ENCODE results near the gene PARP12. TPM values are rescaled to one million over a fixed set of nuclear protein-coding genes. Genes with fewer than 3 reads are reported as not detected.

Gene PARP12
- total and polyA plus RNA-seq, 9 of the 15 experiments (the other 6 are each of a cell fraction or from before 2014, with no cell fraction given): 4.6 to 40.4 (median 23.5) TPM

DNA sequence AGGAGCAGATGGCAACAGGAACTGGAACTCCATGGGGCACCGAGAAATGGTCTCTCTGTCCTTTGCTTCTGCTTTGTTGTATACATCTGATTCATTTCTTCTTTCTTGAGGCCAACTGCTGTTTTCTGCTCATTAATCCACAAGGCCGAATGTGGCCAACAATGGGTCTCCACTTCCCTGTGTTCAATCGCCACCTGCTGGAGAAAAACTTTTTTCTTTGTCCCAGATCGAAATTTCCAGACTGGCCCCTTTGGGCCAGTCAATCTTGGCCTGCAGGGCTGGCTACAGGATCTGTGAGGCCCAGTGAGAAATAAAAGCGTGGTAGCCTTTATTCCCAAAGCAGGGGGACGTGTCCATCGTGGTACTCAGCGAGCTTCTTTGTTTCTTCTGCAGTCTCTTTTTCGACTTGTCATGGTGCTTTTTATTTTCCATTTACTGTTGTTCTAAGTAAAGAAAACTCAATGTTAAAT lies 58.8 kb downstream of the PARP12 start (continued):
- 0 out of 2 replicates have a peak, but pooled peaks have one; percentile 51 for TF ChIP-seq ZBTB49 (CRISPR knock-in tag; IDR thresholded peaks at IDR 0.05; ENCODE audit: borderline replicate concordance)
- TF ChIP-seq ARID2 (IDR thresholded peaks at IDR 0.05): peak; percentile 72; the same call in 1 of the 2 replicates
- TF ChIP-seq PPARD (CRISPR knock-in tag; IDR thresholded peaks at IDR 0.05): no peak
- TF ChIP-seq KLF16 (IDR thresholded peaks at IDR 0.05): no peak
- no peak for TF ChIP-seq FOXK2 (conservative IDR thresholded peaks at IDR 0.05 in 1 of 2, IDR thresholded peaks at IDR 0.05 in 1 of 2; ENCODE audit: low read depth in 2 of 2)
- no peak for TF ChIP-seq SIRT6 (IDR thresholded peaks at IDR 0.05; ENCODE audit: low read depth, low read length)
- peak; percentile 13 to 63; a peak in 1 of 4 replicates for TF ChIP-seq MAZ (CRISPR knock-in tag; conservative IDR thresholded peaks at IDR 0.05 in 1 of 2, IDR thresholded peaks at IDR 0.05 in 1 of 2)
- no peak for TF ChIP-seq HMGXB4 (CRISPR knock-in tag; IDR thresholded peaks at IDR 0.05)
- no peak for TF ChIP-seq CREB3L1 (IDR thresholded peaks at IDR 0.05; ENCODE audit: borderline replicate concordance, low read depth)
- TF ChIP-seq, protein P1, sequence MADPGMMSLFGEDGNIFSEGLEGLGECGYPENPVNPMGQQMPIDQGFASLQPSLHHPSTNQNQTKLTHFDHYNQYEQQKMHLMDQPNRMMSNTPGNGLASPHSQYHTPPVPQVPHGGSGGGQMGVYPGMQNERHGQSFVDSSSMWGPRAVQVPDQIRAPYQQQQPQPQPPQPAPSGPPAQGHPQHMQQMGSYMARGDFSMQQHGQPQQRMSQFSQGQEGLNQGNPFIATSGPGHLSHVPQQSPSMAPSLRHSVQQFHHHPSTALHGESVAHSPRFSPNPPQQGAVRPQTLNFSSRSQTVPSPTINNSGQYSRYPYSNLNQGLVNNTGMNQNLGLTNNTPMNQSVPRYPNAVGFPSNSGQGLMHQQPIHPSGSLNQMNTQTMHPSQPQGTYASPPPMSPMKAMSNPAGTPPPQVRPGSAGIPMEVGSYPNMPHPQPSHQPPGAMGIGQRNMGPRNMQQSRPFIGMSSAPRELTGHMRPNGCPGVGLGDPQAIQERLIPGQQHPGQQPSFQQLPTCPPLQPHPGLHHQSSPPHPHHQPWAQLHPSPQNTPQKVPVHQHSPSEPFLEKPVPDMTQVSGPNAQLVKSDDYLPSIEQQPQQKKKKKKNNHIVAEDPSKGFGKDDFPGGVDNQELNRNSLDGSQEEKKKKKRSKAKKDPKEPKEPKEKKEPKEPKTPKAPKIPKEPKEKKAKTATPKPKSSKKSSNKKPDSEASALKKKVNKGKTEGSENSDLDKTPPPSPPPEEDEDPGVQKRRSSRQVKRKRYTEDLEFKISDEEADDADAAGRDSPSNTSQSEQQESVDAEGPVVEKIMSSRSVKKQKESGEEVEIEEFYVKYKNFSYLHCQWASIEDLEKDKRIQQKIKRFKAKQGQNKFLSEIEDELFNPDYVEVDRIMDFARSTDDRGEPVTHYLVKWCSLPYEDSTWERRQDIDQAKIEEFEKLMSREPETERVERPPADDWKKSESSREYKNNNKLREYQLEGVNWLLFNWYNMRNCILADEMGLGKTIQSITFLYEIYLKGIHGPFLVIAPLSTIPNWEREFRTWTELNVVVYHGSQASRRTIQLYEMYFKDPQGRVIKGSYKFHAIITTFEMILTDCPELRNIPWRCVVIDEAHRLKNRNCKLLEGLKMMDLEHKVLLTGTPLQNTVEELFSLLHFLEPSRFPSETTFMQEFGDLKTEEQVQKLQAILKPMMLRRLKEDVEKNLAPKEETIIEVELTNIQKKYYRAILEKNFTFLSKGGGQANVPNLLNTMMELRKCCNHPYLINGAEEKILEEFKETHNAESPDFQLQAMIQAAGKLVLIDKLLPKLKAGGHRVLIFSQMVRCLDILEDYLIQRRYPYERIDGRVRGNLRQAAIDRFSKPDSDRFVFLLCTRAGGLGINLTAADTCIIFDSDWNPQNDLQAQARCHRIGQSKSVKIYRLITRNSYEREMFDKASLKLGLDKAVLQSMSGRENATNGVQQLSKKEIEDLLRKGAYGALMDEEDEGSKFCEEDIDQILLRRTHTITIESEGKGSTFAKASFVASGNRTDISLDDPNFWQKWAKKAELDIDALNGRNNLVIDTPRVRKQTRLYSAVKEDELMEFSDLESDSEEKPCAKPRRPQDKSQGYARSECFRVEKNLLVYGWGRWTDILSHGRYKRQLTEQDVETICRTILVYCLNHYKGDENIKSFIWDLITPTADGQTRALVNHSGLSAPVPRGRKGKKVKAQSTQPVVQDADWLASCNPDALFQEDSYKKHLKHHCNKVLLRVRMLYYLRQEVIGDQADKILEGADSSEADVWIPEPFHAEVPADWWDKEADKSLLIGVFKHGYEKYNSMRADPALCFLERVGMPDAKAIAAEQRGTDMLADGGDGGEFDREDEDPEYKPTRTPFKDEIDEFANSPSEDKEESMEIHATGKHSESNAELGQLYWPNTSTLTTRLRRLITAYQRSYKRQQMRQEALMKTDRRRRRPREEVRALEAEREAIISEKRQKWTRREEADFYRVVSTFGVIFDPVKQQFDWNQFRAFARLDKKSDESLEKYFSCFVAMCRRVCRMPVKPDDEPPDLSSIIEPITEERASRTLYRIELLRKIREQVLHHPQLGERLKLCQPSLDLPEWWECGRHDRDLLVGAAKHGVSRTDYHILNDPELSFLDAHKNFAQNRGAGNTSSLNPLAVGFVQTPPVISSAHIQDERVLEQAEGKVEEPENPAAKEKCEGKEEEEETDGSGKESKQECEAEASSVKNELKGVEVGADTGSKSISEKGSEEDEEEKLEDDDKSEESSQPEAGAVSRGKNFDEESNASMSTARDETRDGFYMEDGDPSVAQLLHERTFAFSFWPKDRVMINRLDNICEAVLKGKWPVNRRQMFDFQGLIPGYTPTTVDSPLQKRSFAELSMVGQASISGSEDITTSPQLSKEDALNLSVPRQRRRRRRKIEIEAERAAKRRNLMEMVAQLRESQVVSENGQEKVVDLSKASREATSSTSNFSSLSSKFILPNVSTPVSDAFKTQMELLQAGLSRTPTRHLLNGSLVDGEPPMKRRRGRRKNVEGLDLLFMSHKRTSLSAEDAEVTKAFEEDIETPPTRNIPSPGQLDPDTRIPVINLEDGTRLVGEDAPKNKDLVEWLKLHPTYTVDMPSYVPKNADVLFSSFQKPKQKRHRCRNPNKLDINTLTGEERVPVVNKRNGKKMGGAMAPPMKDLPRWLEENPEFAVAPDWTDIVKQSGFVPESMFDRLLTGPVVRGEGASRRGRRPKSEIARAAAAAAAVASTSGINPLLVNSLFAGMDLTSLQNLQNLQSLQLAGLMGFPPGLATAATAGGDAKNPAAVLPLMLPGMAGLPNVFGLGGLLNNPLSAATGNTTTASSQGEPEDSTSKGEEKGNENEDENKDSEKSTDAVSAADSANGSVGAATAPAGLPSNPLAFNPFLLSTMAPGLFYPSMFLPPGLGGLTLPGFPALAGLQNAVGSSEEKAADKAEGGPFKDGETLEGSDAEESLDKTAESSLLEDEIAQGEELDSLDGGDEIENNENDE (IDR thresholded peaks at IDR 0.05; ENCODE audit: low read depth, low read length): no peak

Data from K562 (cell line).